Activated naive CD8-positive, alpha-beta T cell treated with anti-CD3 and anti-CD28 coated beads, Interleukin-2, amount 50 U/mL, for 16 hours (primary cell): ENCODE measurements around the gene RNF145.

Experiments
- DNase-seq: peaks from one replicate; pipeline ENCODE4 v3.0.0-alpha.2; 2020; ENCODE audit warnings: low read depth, low spot score

Gene RNF145

GRCh38 chr5:159190170-159190569 is 19.2 kb downstream of the RNF145 start:
- no peak for DNase-seq

- no peak for DNase-seq
Observed at GRCh38 chr5:159189310-159189709, 20.0 kb downstream of the RNF145 start.

- no peak for DNase-seq
Observed at GRCh38 chr5:159187719-159188118, 21.6 kb downstream of the RNF145 start.

- no peak for DNase-seq
Observed at GRCh38 chr5:159186319-159186718, 23.0 kb downstream of the RNF145 start.

- DNase-seq, result no peak
Observed at GRCh38 chr5:159185773-159186172, 23.6 kb downstream of the RNF145 start.

- no peak for DNase-seq
Observed at GRCh38 chr5:159184858-159185381, 24.4 kb downstream of the RNF145 start.

GRCh38 chr5:159184236-159184635 is 25.1 kb downstream of the RNF145 start:
- no peak for DNase-seq

GRCh38 chr5:159183247-159183646 is 26.1 kb downstream of the RNF145 start:
- DNase-seq, result no peak

GRCh38 chr5:159182691-159183090 is 26.7 kb downstream of the RNF145 start:
- DNase-seq, result no peak

GRCh38 chr5:159181651-159182050 is 27.7 kb downstream of the RNF145 start:
- DNase-seq, result no peak

- no peak for DNase-seq
Observed at GRCh38 chr5:159181152-159181551, 28.2 kb downstream of the RNF145 start.

- DNase-seq, result no peak
Observed at GRCh38 chr5:159179529-159180305, 29.6 kb downstream of the RNF145 start.

- no peak for DNase-seq
Observed at GRCh38 chr5:159178978-159179377, 30.4 kb downstream of the RNF145 start.

- no peak for DNase-seq
Observed at GRCh38 chr5:159175547-159175946, 33.8 kb downstream of the RNF145 start.

- DNase-seq, result no peak
Observed at GRCh38 chr5:159174511-159175168, 34.7 kb downstream of the RNF145 start.

- no peak for DNase-seq
Observed at GRCh38 chr5:159171274-159171673, 38.1 kb downstream of the RNF145 start.

- no peak for DNase-seq
Observed at GRCh38 chr5:159170021-159170420, 39.3 kb downstream of the RNF145 start.

- DNase-seq, result no peak
Observed at GRCh38 chr5:159166416-159166815, 42.9 kb downstream of the RNF145 start.

GRCh38 chr5:159163701-159164046 is 45.7 kb downstream of the RNF145 start:
- no peak for DNase-seq

GRCh38 chr5:159163027-159163700 is 46.2 kb downstream of the RNF145 start:
- DNase-seq, result no peak

- DNase-seq, result no peak
Observed at GRCh38 chr5:159161361-159162214, 47.8 kb downstream of the RNF145 start.
